HepG2 (cell line): ENCODE measurements around the gene UBL5. TPM values are rescaled to one million over a fixed set of nuclear protein-coding genes. Genes with fewer than 3 reads are reported as not detected.
A peak's percentile ranks its signal among the peaks of the same experiment; 100 is the strongest.

ENCODE experiments used
- CBFB ChIP-seq: sonication (generic); formaldehyde crosslinking; IDR thresholded peaks from 2 replicates; pipeline ENCODE4 v1.4.0; 2020; ENCODE audit warnings: missing genetic modification reagents
- CC2D1A ChIP-seq: sonication (generic); formaldehyde crosslinking; IDR thresholded peaks from 2 replicates; pipeline ENCODE4 v1.8.1; 2023; ENCODE audit warnings: mild to moderate bottlenecking, missing genetic modification reagents
- DNMT1 ChIP-seq: sonication (generic); formaldehyde crosslinking; IDR thresholded peaks from 2 replicates; pipeline ENCODE4 v1.5.1; 2020; ENCODE audit warnings: mild to moderate bottlenecking, missing genetic modification reagents
- GABPB1 ChIP-seq: IDR thresholded peaks from 2 replicates; pipeline ENCODE4 v1.6.1; 2016; ENCODE audit warnings: mild to moderate bottlenecking, missing genetic modification reagents, moderate library complexity, missing compliant biosample characterization
- GATAD2A ChIP-seq: IDR thresholded peaks from 2 replicates; pipeline ENCODE4 v1.6.1; 2016
- LCORL ChIP-seq, 2 experiments: fragments of 450-650 bp in 1 of 2; sonication (generic) in 1 of 2; formaldehyde crosslinking in 1 of 2; IDR thresholded peaks; 2 replicates each; pipeline versions ENCODE4 v1.5.0 to v1.6.1; 2017 to 2020; ENCODE audit warnings: antibody characterized with exemption in 1 of 2, missing genetic modification reagents in 1 of 2
- MXI1 ChIP-seq: IDR thresholded peaks from 3 replicates; pipeline ENCODE4 v1.6.1; 2012; ENCODE audit warnings: low read depth, low read length, inconsistent platforms, borderline replicate concordance
- NCOA2 ChIP-seq: sonication (generic); formaldehyde crosslinking; IDR thresholded peaks from 2 replicates; pipeline ENCODE4 v1.8.0; 2022; ENCODE audit warnings: inconsistent platforms
- NR1H2 ChIP-seq: sonication (generic); formaldehyde crosslinking; IDR thresholded peaks from 2 replicates; pipeline ENCODE4 v1.8.1; 2022; ENCODE audit warnings: low read depth, missing genetic modification reagents, borderline replicate concordance
- SIN3A ChIP-seq: IDR thresholded peaks from 2 replicates; pipeline ENCODE4 v1.6.1; 2011; ENCODE audit warnings: low read depth, mild to moderate bottlenecking, control low read depth, low read length, borderline replicate concordance
- SKI ChIP-seq: fragments of 450-650 bp; IDR thresholded peaks from one replicate; pipeline ENCODE4 v1.6.1; 2018; ENCODE audit warnings: mild to moderate bottlenecking; ENCODE audit not compliant: partially characterized antibody
- SRF ChIP-seq: IDR thresholded peaks from 2 replicates; pipeline ENCODE4 v1.6.1; 2011; ENCODE audit warnings: mild to moderate bottlenecking, low read depth, low read length, moderate library complexity
- SUZ12 ChIP-seq: fragments of 150-350 bp; IDR thresholded peaks from 2 replicates; pipeline ENCODE4 v1.6.1; 2014; ENCODE audit warnings: low read depth, low read length
- ZBED4 ChIP-seq: sonication (generic); formaldehyde crosslinking; IDR thresholded peaks from 2 replicates; pipeline ENCODE4 v1.4.0; 2020; ENCODE audit warnings: missing genetic modification reagents, borderline replicate concordance
- ZKSCAN5 ChIP-seq: sonication (generic); formaldehyde crosslinking; IDR thresholded peaks from 2 replicates; pipeline ENCODE4 v1.5.1; 2020; ENCODE audit warnings: mild to moderate bottlenecking, missing genetic modification reagents
- ZNF136 ChIP-seq: sonication (generic); formaldehyde crosslinking; IDR thresholded peaks from 2 replicates; pipeline ENCODE4 v1.8.1; 2022; ENCODE audit warnings: low read depth, mild to moderate bottlenecking, moderate library complexity, missing genetic modification reagents
- ZNF431 ChIP-seq: sonication (generic); formaldehyde crosslinking; IDR thresholded peaks from 2 replicates; pipeline ENCODE4 v1.9.0; 2022; ENCODE audit warnings: missing genetic modification reagents, low read depth, mild to moderate bottlenecking, borderline replicate concordance
- ZNF496 ChIP-seq: sonication (generic); formaldehyde crosslinking; IDR thresholded peaks from 2 replicates; pipeline ENCODE4 v1.8.1; 2023; ENCODE audit warnings: mild to moderate bottlenecking, moderate library complexity, missing genetic modification reagents; ENCODE audit not compliant: insufficient replicate concordance
- ZNF550 ChIP-seq: sonication (generic); formaldehyde crosslinking; IDR thresholded peaks from 2 replicates; pipeline ENCODE4 v1.4.0; 2020; ENCODE audit warnings: mild to moderate bottlenecking, missing genetic modification reagents, borderline replicate concordance
- ZNF552 ChIP-seq: sonication (generic); formaldehyde crosslinking; IDR thresholded peaks from 2 replicates; pipeline ENCODE4 v1.9.0; 2022; ENCODE audit warnings: missing genetic modification reagents, mild to moderate bottlenecking, borderline replicate concordance
- ZNF614 ChIP-seq: IDR thresholded peaks from 2 replicates; pipeline ENCODE4 v1.6.1; 2018; ENCODE audit warnings: missing biosample characterization, missing genetic modification reagents, inconsistent platforms, borderline replicate concordance
- ZNF652 ChIP-seq: IDR thresholded peaks from 2 replicates; pipeline ENCODE4 v1.6.1; 2016; ENCODE audit warnings: low read depth, borderline replicate concordance
- ZNF841 ChIP-seq: sonication (generic); formaldehyde crosslinking; IDR thresholded peaks from 2 replicates; pipeline ENCODE4 v1.8.1; 2023; ENCODE audit warnings: missing genetic modification reagents, borderline replicate concordance
- polyA plus RNA-seq, 8 experiments: library from polyadenylated mRNA; depleted of rRNA in 3 of 8; stranded (reverse) in 7 of 8; unstranded in 1 of 8; fragments of >200 nt; fragmentation: Illumina TruSeq in 4 of 8; extraction: Trizol in 4 of 8; gene quantifications; 2 replicates each; pipeline versions ENCODE4 v1.2.1 to v1.2.3, GENCODE V29; 2011 to 2016; ENCODE audit warnings: low read depth in 4 of 8, missing spikeins in 1 of 8, mixed read lengths in 1 of 8; ENCODE audit not compliant: insufficient read depth in 1 of 8
- total RNA-seq, 5 experiments: library from RNA; depleted of rRNA; stranded (reverse); fragments of >200 nt; fragmentation: Illumina TruSeq; extraction: Trizol; gene quantifications; 2 replicates each; pipeline ENCODE4 v1.2.3, GENCODE V29; 2016; ENCODE audit warnings: low read depth in 1 of 5
- TF ChIP-seq, protein P1 (sequence below): sonication (generic); formaldehyde crosslinking; IDR thresholded peaks from 2 replicates; pipeline ENCODE4 v1.4.0; 2020; ENCODE audit warnings: missing genetic modification reagents

UBL5 gene
- total and polyA plus RNA-seq, 2 of the 13 experiments (the other 11 are each of a cell fraction or from before 2014, with no cell fraction given) = 373 to 487 TPM

DNA sequence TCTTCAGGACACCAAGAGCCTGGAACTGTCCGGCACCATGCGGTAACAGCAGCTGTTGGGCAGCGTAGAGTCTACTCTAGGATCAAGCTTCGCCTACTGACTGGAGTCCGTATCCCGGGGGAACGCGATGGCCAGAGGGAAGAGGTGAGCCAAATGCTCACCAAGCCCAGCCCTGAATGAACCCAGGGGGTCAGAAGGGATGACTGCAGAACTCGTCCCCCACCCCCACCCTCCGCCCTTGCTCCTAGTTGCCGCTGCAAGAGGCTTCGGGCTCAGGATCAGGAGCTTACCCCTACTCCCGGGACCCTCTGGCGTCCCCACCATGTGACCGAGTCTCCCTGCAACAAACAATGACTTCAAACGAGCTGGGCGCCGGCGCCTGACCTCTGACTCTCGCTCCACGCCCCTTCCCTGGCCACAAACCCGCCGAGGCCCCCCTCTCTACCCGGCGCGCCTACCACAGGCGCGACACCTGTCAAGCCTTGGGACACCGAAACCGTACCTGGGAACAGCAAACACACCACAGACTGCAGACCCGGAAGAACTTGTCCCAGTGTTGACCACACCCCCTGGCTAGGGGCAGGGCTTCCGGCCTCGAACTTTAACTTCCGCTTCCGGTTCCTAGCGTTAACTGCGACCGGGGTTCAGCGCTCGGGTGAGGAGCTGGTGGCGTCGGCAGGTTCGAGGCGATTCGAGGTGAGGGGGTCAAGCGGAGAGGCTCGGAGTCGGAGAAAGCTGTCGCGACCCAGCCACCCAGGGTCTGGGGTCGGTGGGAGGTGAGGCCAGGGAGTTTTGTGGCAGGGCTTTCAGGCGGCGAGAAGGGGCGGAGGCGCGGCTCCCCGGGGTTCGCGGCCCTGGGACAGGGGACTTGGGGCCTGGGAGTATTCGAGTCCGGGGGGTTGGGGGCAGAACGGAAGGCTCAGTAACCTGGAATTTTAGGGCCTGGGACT lies at the start of gene UBL5 (continued):
- TF ChIP-seq ZNF652 (CRISPR knock-in tag) = no peak
- TF ChIP-seq NR1H2 = no peak; the same call in 1 of the 2 replicates
- TF ChIP-seq SIN3A = peak; percentile 95
- no peak for TF ChIP-seq ZNF496
- peak; percentile 99 for TF ChIP-seq GABPB1 (CRISPR knock-in tag)
- peak; percentile 90 for TF ChIP-seq MXI1
- TF ChIP-seq SUZ12 = no peak
- no peak for TF ChIP-seq ZNF841 (CRISPR knock-in tag)
- TF ChIP-seq, protein P1, sequence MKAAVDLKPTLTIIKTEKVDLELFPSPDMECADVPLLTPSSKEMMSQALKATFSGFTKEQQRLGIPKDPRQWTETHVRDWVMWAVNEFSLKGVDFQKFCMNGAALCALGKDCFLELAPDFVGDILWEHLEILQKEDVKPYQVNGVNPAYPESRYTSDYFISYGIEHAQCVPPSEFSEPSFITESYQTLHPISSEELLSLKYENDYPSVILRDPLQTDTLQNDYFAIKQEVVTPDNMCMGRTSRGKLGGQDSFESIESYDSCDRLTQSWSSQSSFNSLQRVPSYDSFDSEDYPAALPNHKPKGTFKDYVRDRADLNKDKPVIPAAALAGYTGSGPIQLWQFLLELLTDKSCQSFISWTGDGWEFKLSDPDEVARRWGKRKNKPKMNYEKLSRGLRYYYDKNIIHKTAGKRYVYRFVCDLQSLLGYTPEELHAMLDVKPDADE (CRISPR knock-in tag) = no peak
- no peak; the same call in none of the 2 replicates for TF ChIP-seq ZBED4 (CRISPR knock-in tag)
- no peak; the same call in 1 of the 2 replicates for TF ChIP-seq ZNF431 (CRISPR knock-in tag)
- peak; percentile 55 for TF ChIP-seq SKI
- TF ChIP-seq GATAD2A (CRISPR knock-in tag) = peak; percentile 64
- peak; percentile 69; the same call in 1 of the 2 replicates for TF ChIP-seq ZNF614
- no peak for TF ChIP-seq ZNF136 (CRISPR knock-in tag)
- TF ChIP-seq NCOA2 (CRISPR knock-in tag) = peak; percentile 53
- no peak for TF ChIP-seq ZKSCAN5 (CRISPR knock-in tag)
- peak; percentile 47; the same call in 1 of the 2 replicates for TF ChIP-seq ZNF552 (CRISPR knock-in tag)
- no peak for TF ChIP-seq ZNF550 (CRISPR knock-in tag)
- TF ChIP-seq LCORL (IDR thresholded peaks at IDR 0.05) = no peak
- peak; percentile 68; the same call in 1 of the 2 replicates for TF ChIP-seq LCORL (CRISPR knock-in tag; IDR thresholded peaks at IDR 0.05)
- TF ChIP-seq CC2D1A (CRISPR knock-in tag) = no peak
- TF ChIP-seq CBFB (CRISPR knock-in tag) = peak; percentile 67; the same call in 1 of the 2 replicates
- TF ChIP-seq SRF = no peak
- no peak for TF ChIP-seq DNMT1 (CRISPR knock-in tag)
